HG03175 (cell line): Measurements from ENCODE around the gene RPUSD2.

Source experiments
- ATAC-seq: cut with Tn5 transposase; IDR thresholded peaks from one replicate; pipeline ENCODE4 v1.9.1; 2021; ENCODE audit warnings: mild to moderate bottlenecking, moderate library complexity; ENCODE audit not compliant: unreplicated experiment

The RPUSD2 gene

DNA sequence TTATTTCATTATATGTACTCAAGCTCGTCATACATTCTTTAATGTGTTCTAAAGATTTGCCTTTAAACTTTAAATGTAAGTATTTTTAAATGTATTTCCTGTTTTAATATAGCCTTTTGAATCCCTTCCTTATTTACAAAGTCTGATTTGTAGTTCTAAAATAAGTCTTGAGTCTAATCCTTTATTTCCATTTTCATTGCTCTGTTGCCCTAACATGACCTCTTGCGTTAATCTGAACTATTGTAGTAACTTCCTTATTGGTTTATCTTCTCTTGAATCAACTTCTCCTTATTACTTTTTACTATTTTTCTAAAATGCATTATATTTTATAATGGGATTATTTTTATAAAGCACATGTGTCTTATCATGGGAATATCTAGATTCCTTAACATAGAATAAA, 48.9 kb downstream of the RPUSD2 start:
- no peak for ATAC-seq

- ATAC-seq: no peak
These were observed 49.8 kb downstream of the RPUSD2 start for GRCh38 chr15:40618906-40619305.

DNA sequence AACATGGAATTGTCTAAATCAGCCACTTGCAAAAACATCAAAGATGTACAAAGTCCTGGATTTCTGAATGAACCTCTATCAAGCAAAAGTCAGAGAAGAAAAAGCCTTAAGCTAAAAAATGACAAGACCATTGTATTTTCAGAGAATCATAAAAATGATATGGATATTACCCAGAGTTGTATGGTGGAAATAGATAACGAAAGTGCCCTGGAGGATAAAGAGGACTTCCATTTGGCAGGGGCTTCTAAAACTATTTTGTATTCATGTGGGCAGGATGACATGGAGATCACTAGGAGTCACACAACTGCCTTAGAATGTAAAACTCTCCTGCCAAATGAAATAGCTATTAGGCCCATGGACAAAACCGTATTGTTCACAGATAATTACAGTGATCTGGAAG, 54.3 kb downstream of the RPUSD2 start:
- no peak for ATAC-seq
